Tibial nerve (tissue), 4 donors: Measurements from ENCODE around the gene CENPP.

Source experiments
- CTCF ChIP-seq, 5 experiments: fragments of 200-600 bp in 3 of 5; fragments of 450-650 bp in 2 of 5; sonication (generic) in 3 of 5; IDR thresholded peaks; one replicate each; pipeline ENCODE4 v1.5.1; 2016 to 2019; ENCODE audit warnings: antibody characterized with exemption in 5 of 5, mild to moderate bottlenecking in 3 of 5, moderate library complexity in 2 of 5
- EP300 ChIP-seq, 2 donors: sonication (generic); formaldehyde crosslinking; IDR thresholded peaks; one replicate each; pipeline ENCODE4 v1.6.1; 2017; ENCODE audit warnings: antibody characterized with exemption in 2 of 2, mild to moderate bottlenecking in 1 of 2
- POLR2A ChIP-seq, 2 donors: fragments of 450-650 bp; IDR thresholded peaks; one replicate each; pipeline ENCODE4 v1.6.1; 2017; ENCODE audit warnings: antibody characterized with exemption in 2 of 2, mild to moderate bottlenecking in 2 of 2, moderate library complexity in 2 of 2

- TF ChIP-seq CTCF (IDR thresholded peaks at IDR 0.05), result no peak
- TF ChIP-seq EP300 (IDR thresholded peaks at IDR 0.05), result no peak
- TF ChIP-seq POLR2A (IDR thresholded peaks at IDR 0.05), result no peak
Measured at GRCh38 chr9:92666236-92666635, 340.5 kb downstream of the CENPP start.
